ENCODE results near the gene PSMB3.

DNA sequence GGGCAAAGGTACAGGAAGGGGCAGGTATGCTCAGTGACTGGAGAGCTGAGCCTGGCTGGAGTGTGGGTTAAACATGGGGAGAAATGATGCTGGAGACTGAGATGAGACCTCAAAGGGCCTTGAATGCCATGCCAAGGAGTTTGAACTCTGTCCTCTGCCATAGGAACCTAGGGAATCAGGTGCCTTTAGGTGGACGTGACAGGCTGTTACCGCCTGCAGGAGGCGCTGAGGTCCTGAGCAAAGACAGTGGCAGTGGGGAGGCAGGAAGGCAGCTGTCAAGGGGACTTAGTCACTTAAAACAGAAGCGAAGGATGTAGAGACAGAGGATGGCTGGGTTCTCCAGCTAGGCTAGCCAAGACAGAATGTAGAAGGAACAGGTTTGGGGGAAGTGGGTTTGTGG lies 9.1 kb downstream of the PSMB3 start:
- TF ChIP-seq REST (IDR thresholded peaks at IDR 0.05; ENCODE audit: low read depth, low read length) (no peak), TEAD4 (IDR thresholded peaks at IDR 0.05; ENCODE audit: borderline replicate concordance, insufficient read depth) (no peak), MEF2A (IDR thresholded peaks at IDR 0.05; ENCODE audit: borderline replicate concordance, low read depth) (no peak), RAD21 (IDR thresholded peaks at IDR 0.05; ENCODE audit: low read length) (peak; percentile 56), CTCF (IDR thresholded peaks at IDR 0.05) (peak; percentile 59), RCOR1 (IDR thresholded peaks at IDR 0.05; ENCODE audit: low read length) (no peak), EZH2phosphoT487 (IDR thresholded peaks at IDR 0.05; ENCODE audit: borderline replicate concordance, low read depth) (no peak), ELF1 (IDR thresholded peaks at IDR 0.05) (no peak), EP300 (IDR thresholded peaks at IDR 0.05; ENCODE audit: borderline replicate concordance in 1 of 2, low read depth in 1 of 2, low read length in 1 of 2) (no peak), TAF1 (IDR thresholded peaks at IDR 0.05; ENCODE audit: borderline replicate concordance, low read depth, low read length) (no peak), GABPA (IDR thresholded peaks at IDR 0.05; ENCODE audit: low read depth) (no peak)
- TF ChIP-seq, protein P1, sequence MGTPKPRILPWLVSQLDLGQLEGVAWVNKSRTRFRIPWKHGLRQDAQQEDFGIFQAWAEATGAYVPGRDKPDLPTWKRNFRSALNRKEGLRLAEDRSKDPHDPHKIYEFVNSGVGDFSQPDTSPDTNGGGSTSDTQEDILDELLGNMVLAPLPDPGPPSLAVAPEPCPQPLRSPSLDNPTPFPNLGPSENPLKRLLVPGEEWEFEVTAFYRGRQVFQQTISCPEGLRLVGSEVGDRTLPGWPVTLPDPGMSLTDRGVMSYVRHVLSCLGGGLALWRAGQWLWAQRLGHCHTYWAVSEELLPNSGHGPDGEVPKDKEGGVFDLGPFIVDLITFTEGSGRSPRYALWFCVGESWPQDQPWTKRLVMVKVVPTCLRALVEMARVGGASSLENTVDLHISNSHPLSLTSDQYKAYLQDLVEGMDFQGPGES (IDR thresholded peaks at IDR 0.05; ENCODE audit: low read depth, low read length), result no peak

Data from SK-N-SH (cell line).